GM12891 (cell line): ENCODE data around the gene KDM5B.

Experiments
- POLR2A ChIP-seq: IDR thresholded peaks from 2 replicates; pipeline ENCODE4 v1.6.1; 2011; ENCODE audit warnings: low read depth, low read length, control low read depth
- POLR2AphosphoS5 ChIP-seq: IDR thresholded peaks from 2 replicates; pipeline ENCODE4 v1.6.1; 2011; ENCODE audit warnings: low read depth, low read length, control low read depth
- SPI1 ChIP-seq: IDR thresholded peaks from 2 replicates; pipeline ENCODE4 v1.6.1; 2011; ENCODE audit warnings: low read depth, low read length, control low read depth
- TAF1 ChIP-seq: IDR thresholded peaks from 2 replicates; pipeline ENCODE4 v1.6.1; 2011; ENCODE audit warnings: low read depth, low read length, control low read depth

DNA sequence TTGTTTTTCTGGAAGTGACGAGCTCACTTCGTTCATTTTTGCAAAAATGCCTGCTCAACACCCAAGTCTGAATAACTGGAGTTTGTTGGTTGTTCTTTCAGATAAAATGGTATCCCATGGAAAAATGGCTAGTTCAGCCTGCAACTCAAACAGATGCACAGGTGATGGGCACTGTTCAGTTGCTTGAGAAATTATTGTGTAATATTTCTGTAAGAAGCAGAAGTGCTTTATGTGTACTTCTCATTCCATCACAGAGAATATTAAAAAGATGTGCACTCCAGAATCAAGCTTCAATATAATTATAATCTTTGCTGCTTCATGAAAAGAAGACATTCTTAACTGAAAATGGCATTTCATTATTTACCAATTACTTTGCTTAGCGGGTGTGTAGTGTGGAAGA is 107.0 kb downstream of the KDM5B start:
- TF ChIP-seq POLR2A (no peak), POLR2AphosphoS5 (no peak), TAF1 (no peak), SPI1 (no peak)
